K562 (cell line): ENCODE results near the gene CORO1A. TPM values are rescaled to one million over a fixed set of nuclear protein-coding genes. Genes with fewer than 3 reads are reported as not detected.

Source experiments
- ATF1 ChIP-seq, 2 experiments: fragments of 450-650 bp in 1 of 2; IDR thresholded peaks; 2 replicates each; pipeline ENCODE4 v1.6.1; 2016; ENCODE audit warnings: missing compliant biosample characterization in 1 of 2, missing genetic modification characterization in 1 of 2
- HNRNPUL1 ChIP-seq: fragments of 200-400 bp; formaldehyde crosslinking; IDR thresholded peaks from 2 replicates; pipeline ENCODE4 v1.6.1; 2017; ENCODE audit warnings: low read length
- KLF10 ChIP-seq: fragments of 250-450 bp; sonication (Bioruptor Pico); IDR thresholded peaks from 2 replicates; pipeline ENCODE4 v1.6.1; 2021; ENCODE audit warnings: matching md5 sums
- LEF1 ChIP-seq: fragments of 450-650 bp; IDR thresholded peaks from 2 replicates; pipeline ENCODE4 v1.6.1; 2016; ENCODE audit warnings: mild to moderate bottlenecking
- MYBL2 ChIP-seq, 2 experiments: fragments of 450-650 bp in 1 of 2; sonication (generic) in 1 of 2; formaldehyde crosslinking in 1 of 2; IDR thresholded peaks; 2 replicates each; pipeline versions ENCODE4 v1.6.1 to v1.8.1; 2017 to 2022; ENCODE audit warnings: borderline replicate concordance in 1 of 2, inconsistent platforms in 1 of 2, low read depth in 1 of 2, mild to moderate bottlenecking in 1 of 2, missing genetic modification reagents in 1 of 2, moderate library complexity in 1 of 2
- POLR2AphosphoS2 ChIP-seq: IDR thresholded peaks from 2 replicates; pipeline ENCODE4 v1.6.1; 2012; ENCODE audit warnings: low read length, improper control_type of control experiment
- PTTG1 ChIP-seq: fragments of 450-650 bp; IDR thresholded peaks from 2 replicates; pipeline ENCODE4 v1.6.1; 2016; ENCODE audit warnings: low read depth, mild to moderate bottlenecking, missing genetic modification characterization, missing compliant biosample characterization
- RCOR1 ChIP-seq, 2 experiments: IDR thresholded peaks; 2 replicates each; pipeline ENCODE4 v1.6.1; 2012; ENCODE audit warnings: low read depth in 2 of 2, low read length in 2 of 2, borderline replicate concordance in 1 of 2, improper control_type of control experiment in 1 of 2
- SOX6 ChIP-seq: fragments of 450-650 bp; IDR thresholded peaks from 2 replicates; pipeline ENCODE4 v1.6.1; 2014; ENCODE audit warnings: mild to moderate bottlenecking
- SRSF1 ChIP-seq: fragments of 200-400 bp; formaldehyde crosslinking; IDR thresholded peaks from 2 replicates; pipeline ENCODE4 v1.6.1; 2017; ENCODE audit warnings: mild to moderate bottlenecking, low read depth, low read length, moderate library complexity
- TSC22D4 ChIP-seq: fragments of 450-650 bp; IDR thresholded peaks from 2 replicates; pipeline ENCODE4 v1.6.1; 2016; ENCODE audit warnings: missing genetic modification characterization, missing biosample characterization, control low read depth
- WHSC1 ChIP-seq: IDR thresholded peaks from one replicate; pipeline ENCODE4 v1.6.1; 2012; ENCODE audit warnings: low read length, control low read depth, inconsistent platforms
- polyA plus RNA-seq, 8 experiments: library from polyadenylated mRNA; depleted of rRNA in 4 of 8; stranded (reverse) in 5 of 8; unstranded in 3 of 8; fragments of >200 nt; fragmentation: Nextera tagmentation in 2 of 8; fragmentation: Illumina TruSeq in 1 of 8; extraction: Ambion mirVana in 2 of 8; extraction: Trizol in 1 of 8; gene quantifications; 2 replicates each; pipeline versions ENCODE4 v1.2.1 to v1.2.3, GENCODE V29; 2011 to 2014; ENCODE audit warnings: inconsistent platforms in 1 of 8, missing spikeins in 1 of 8
- total RNA-seq, 7 experiments: library from RNA; depleted of rRNA in 6 of 7; stranded (reverse); fragments of >200 nt in 6 of 7; fragmentation: Illumina TruSeq in 2 of 7; extraction: Trizol in 2 of 7; gene quantifications; 2 replicates each; pipeline versions ENCODE4 v1.2.1 to v1.2.3, GENCODE V29; 2011 to 2021; ENCODE audit warnings: low replicate concordance in 1 of 7
- TF ChIP-seq, protein P1 (sequence below): sonication (generic); formaldehyde crosslinking; IDR thresholded peaks from 2 replicates; pipeline ENCODE4 v1.8.1; 2023; ENCODE audit warnings: mild to moderate bottlenecking, missing genetic modification reagents
- TF ChIP-seq, protein P2 (sequence below): sonication (generic); formaldehyde crosslinking; IDR thresholded peaks from 2 replicates; pipeline ENCODE4 v1.8.0; 2022; ENCODE audit warnings: missing genetic modification reagents, mild to moderate bottlenecking, borderline replicate concordance
- TF ChIP-seq, protein P3 (sequence below), 3 experiments: fragments of 200-800 bp in 1 of 3; fragments of 250-450 bp in 1 of 3; fragments of 450-650 bp in 1 of 3; sonication (Bioruptor Pico) in 1 of 3; sonication (Bioruptor generic) in 1 of 3; formaldehyde crosslinking in 1 of 3; IDR thresholded peaks; 2 replicates each; pipeline versions ENCODE4 v1.6.1 to v1.8.0; 2016 to 2022; ENCODE audit warnings: mild to moderate bottlenecking in 2 of 3, missing genetic modification characterization in 2 of 3, missing compliant biosample characterization in 1 of 3, moderate library complexity in 1 of 3
- TF ChIP-seq, protein P4 (sequence below): sonication (generic); formaldehyde crosslinking; IDR thresholded peaks from 2 replicates; pipeline ENCODE4 v1.8.0; 2022; ENCODE audit warnings: missing genetic modification reagents, mild to moderate bottlenecking, moderate library complexity, borderline replicate concordance
- TF ChIP-seq, protein P5 (sequence below): sonication (generic); formaldehyde crosslinking; IDR thresholded peaks from 2 replicates; pipeline ENCODE4 v1.8.0; 2022; ENCODE audit warnings: mild to moderate bottlenecking, missing genetic modification reagents

Gene CORO1A
- total and polyA plus RNA-seq, 9 of the 15 experiments (the other 6 are each of a cell fraction or from before 2014, with no cell fraction given): 0.22 to 23.8 (median 7.6) TPM

DNA sequence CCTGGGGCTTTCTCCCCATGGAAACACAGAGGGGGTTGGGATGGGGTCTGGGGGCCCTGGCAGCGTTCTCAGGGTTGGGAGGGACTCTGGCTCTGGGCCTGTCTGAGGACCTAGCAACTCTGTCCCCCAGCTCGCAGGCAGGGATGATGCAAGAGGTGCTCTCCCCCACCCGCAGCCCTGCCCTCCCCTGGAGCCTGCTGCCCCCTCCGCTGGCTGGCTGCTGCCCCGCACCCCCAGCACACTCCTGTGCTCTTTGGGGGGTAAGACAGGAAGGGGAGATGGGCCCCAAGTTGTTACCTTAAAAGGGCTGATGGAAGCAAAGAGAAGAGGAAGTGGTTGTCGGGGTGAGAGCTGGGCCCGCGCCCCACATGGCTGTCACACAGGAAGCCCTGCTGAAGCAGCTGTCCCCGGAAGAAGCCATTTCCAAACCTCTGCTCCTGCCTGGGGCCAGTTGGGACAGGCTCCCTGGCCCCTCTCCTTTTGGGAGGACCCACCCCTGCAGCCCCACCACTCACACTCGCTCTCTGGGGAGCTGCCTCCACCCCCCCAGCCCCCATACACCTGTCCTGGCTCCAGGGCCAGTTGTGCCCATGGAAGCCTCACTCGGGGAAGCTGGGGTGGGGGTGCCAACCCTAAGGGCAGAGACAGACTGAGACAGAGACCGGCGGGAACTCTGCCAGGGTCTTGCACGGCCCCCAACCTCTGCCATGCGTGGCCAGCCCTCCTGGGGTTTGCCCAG lies 2.5 kb downstream of the CORO1A start (continued):
- no peak for TF ChIP-seq ATF1 (CRISPR knock-in tag; IDR thresholded peaks at IDR 0.05)
- no peak for TF ChIP-seq ATF1 (tag; IDR thresholded peaks at IDR 0.05)
- no peak for TF ChIP-seq MYBL2 (IDR thresholded peaks at IDR 0.05; ENCODE audit: low read depth)
- no peak for TF ChIP-seq MYBL2 (CRISPR knock-in tag; IDR thresholded peaks at IDR 0.05; ENCODE audit: borderline replicate concordance)
- no peak for TF ChIP-seq WHSC1
- no peak for TF ChIP-seq SRSF1
- TF ChIP-seq SOX6: no peak
- no peak for TF ChIP-seq KLF10
- TF ChIP-seq, protein P1, sequence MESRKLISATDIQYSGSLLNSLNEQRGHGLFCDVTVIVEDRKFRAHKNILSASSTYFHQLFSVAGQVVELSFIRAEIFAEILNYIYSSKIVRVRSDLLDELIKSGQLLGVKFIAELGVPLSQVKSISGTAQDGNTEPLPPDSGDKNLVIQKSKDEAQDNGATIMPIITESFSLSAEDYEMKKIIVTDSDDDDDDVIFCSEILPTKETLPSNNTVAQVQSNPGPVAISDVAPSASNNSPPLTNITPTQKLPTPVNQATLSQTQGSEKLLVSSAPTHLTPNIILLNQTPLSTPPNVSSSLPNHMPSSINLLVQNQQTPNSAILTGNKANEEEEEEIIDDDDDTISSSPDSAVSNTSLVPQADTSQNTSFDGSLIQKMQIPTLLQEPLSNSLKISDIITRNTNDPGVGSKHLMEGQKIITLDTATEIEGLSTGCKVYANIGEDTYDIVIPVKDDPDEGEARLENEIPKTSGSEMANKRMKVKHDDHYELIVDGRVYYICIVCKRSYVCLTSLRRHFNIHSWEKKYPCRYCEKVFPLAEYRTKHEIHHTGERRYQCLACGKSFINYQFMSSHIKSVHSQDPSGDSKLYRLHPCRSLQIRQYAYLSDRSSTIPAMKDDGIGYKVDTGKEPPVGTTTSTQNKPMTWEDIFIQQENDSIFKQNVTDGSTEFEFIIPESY: no peak
- TF ChIP-seq POLR2AphosphoS2: no peak
- no peak for TF ChIP-seq RCOR1 (IDR thresholded peaks at IDR 0.05; ENCODE audit: borderline replicate concordance in 1 of 2, low read depth in 2 of 2, low read length in 2 of 2)
- TF ChIP-seq, protein P2, sequence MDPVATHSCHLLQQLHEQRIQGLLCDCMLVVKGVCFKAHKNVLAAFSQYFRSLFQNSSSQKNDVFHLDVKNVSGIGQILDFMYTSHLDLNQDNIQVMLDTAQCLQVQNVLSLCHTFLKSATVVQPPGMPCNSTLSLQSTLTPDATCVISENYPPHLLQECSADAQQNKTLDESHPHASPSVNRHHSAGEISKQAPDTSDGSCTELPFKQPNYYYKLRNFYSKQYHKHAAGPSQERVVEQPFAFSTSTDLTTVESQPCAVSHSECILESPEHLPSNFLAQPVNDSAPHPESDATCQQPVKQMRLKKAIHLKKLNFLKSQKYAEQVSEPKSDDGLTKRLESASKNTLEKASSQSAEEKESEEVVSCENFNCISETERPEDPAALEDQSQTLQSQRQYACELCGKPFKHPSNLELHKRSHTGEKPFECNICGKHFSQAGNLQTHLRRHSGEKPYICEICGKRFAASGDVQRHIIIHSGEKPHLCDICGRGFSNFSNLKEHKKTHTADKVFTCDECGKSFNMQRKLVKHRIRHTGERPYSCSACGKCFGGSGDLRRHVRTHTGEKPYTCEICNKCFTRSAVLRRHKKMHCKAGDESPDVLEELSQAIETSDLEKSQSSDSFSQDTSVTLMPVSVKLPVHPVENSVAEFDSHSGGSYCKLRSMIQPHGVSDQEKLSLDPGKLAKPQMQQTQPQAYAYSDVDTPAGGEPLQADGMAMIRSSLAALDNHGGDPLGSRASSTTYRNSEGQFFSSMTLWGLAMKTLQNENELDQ (CRISPR knock-in tag): no peak
- TF ChIP-seq HNRNPUL1: no peak
- TF ChIP-seq, protein P3, sequence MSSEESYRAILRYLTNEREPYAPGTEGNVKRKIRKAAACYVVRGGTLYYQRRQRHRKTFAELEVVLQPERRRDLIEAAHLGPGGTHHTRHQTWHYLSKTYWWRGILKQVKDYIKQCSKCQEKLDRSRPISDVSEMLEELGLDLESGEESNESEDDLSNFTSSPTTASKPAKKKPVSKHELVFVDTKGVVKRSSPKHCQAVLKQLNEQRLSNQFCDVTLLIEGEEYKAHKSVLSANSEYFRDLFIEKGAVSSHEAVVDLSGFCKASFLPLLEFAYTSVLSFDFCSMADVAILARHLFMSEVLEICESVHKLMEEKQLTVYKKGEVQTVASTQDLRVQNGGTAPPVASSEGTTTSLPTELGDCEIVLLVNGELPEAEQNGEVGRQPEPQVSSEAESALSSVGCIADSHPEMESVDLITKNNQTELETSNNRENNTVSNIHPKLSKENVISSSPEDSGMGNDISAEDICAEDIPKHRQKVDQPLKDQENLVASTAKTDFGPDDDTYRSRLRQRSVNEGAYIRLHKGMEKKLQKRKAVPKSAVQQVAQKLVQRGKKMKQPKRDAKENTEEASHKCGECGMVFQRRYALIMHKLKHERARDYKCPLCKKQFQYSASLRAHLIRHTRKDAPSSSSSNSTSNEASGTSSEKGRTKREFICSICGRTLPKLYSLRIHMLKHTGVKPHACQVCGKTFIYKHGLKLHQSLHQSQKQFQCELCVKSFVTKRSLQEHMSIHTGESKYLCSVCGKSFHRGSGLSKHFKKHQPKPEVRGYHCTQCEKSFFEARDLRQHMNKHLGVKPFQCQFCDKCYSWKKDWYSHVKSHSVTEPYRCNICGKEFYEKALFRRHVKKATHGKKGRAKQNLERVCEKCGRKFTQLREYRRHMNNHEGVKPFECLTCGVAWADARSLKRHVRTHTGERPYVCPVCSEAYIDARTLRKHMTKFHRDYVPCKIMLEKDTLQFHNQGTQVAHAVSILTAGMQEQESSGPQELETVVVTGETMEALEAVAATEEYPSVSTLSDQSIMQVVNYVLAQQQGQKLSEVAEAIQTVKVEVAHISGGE (CRISPR knock-in tag; IDR thresholded peaks at IDR 0.05): peak in 1 of 3 experiments; percentile 56; a peak in 1 of 6 replicates
- TF ChIP-seq, protein P4, sequence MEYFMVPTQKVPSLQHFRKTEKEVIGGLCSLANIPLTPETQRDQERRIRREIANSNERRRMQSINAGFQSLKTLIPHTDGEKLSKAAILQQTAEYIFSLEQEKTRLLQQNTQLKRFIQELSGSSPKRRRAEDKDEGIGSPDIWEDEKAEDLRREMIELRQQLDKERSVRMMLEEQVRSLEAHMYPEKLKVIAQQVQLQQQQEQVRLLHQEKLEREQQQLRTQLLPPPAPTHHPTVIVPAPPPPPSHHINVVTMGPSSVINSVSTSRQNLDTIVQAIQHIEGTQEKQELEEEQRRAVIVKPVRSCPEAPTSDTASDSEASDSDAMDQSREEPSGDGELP (CRISPR knock-in tag): peak; percentile 33; the same call in 1 of the 2 replicates
- TF ChIP-seq, protein P5, sequence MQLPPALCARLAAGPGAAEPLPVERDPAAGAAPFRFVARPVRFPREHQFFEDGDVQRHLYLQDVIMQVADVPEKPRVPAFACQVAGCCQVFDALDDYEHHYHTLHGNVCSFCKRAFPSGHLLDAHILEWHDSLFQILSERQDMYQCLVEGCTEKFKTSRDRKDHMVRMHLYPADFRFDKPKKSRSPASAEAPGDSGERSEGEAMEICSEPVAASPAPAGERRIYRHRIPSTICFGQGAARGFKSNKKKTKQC (CRISPR knock-in tag): no peak
- no peak for TF ChIP-seq TSC22D4 (tag)
- no peak for TF ChIP-seq LEF1
- TF ChIP-seq PTTG1 (tag): no peak
